NCI-H2081 (cell line): ENCODE measurements around the gene LMF1.

Experiments
- DNase-seq, 2 experiments: peaks; one replicate each; lab custom pipeline; 2025; lab: John Stamatoyannopoulos, UW

LMF1 gene

DNA sequence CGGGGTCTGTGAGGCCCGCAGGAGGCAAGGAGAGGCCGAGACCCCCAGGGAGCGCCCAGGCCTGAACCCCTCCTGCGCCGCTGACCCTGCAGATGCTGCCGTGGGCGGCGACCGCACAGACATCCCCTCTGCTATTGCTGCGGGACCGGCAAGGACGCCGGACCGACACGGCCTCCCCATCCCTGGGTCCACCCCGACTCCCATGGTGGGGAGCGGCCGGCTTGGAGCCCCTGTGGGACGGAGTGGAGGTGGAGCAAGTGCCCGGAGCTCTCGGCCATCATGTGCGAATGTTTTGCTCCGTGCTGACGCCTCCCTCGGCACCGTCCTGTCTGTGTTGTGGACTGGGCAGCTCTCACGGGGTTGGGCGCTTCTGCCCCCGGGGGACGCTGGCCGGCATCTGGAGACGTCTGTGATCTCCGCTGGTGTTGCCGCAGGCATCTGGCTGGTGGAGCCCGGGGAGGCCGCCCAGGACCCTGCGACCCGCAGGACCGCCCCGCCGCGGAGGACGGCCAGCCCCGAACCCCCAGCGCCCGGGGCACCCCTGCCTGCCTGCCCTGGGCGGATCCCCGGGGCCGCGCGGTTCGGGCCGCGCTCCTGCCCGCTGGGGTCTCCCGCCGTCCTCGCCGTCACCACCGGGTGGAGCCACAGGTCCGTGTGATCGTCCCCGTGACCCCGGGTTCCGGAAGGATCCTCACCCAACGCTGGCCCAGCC, 157.4 kb downstream of the LMF1 start:
- DNase-seq, result no peak

DNA sequence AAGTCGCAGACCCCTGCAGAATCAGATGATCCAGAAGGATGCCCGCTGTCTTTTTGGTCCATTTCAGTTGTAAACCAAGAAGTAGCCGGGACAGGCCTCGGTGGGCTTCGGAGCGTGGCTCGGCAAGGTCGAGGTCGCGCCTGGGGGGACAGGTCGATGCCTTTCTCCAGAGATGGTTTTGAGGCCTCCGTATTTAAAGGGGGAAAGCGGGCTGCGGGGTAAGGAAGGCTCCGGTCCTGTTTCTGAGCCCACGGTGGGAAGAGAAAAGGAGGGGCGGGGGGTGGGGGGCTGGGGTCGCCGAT, 162.7 kb downstream of the LMF1 start:
- DNase-seq, result no peak

DNA sequence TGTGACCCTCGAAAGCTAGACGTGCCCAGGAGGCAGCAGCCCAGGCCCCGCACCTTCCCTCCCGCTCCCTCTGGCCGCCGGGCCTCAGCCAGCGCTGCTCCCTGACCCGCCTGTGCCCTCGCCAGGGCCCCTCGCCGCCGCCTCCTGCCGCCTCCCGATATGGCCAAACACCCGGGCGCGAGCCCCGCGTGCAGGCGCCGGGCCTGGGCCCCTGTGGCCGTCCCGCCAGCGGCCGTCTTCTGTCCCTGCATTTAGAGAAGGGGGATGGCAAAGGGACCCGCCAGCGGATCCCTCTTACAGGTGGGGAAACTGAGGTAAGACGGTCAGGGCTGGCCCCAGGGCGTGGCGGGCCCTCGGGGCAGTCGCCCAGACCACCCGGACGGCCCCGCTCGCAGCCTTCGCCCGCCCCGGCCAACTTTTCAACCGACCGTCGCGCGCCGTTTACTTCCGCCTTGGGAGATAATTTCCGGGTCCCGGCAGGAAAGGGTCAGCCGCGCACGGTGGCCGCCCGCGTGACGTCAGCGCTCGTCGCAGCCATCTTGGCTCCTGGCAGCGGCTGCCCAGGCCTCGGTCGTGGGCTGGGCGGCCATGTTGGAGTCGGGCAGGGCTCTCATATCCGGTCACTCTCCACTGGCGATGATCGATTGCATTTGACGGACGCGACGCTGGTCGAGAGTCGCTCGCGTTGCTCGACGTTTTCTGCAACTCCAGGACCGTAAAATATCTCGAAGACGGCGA, 163.3 kb downstream of the LMF1 start:
- peak; percentile 88 to 91 for DNase-seq

GRCh38 chr16:805474-805873, 165.3 kb downstream of the LMF1 start:
- DNase-seq, result no peak

DNA sequence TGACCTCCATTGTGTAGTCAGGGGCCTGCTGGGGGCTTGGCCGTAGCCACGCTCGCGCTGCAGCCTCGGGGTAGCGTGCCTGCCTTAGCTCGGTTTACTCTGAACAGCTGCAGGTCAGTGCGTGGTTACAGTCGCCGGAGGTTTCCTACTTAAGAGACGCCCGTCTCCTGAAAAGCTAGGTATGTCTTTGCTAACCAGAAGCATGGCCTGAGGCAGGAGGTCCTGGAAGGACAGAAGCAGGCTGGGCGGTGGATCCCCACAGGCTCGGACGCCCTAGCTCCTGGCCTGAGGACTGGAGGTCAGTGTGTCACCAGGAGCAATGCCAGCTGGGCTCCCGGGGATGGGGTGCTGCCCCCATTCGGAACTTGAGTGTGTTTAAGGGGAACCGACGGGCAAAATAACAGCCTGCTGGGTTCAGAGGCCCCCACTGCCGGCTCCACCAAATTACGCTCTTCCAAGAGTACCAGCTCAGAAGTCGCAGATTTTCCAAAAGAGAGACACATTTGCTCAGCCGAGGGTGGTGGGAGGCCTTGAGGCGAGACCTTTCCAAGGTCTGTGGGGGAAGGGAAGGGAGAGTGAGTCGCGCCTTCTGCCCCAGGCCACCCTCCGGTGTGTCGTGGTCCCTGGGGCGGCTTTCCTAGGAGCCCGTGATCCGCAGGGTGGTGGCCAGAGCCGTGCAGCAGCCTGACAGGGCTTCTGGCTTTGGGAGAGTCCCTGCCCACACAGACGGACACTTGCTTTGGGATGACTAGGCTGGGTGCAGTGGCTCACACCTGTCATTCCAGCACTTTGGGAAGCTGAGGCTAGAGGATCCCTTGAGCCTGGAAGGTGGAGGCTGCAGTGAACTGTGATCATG, 166.4 kb downstream of the LMF1 start:
- no peak for DNase-seq

GRCh38 chr16:803754-804080, 167.1 kb downstream of the LMF1 start:
- DNase-seq, result no peak
